GM12878 (cell line): Measurements from ENCODE around the gene UBXN7. TPM values are rescaled to one million over a fixed set of nuclear protein-coding genes. Genes with fewer than 3 reads are reported as not detected.
A peak's percentile ranks its signal among the peaks of the same experiment; 100 is the strongest.

Experiments used
- BACH1 ChIP-seq: fragments of 450-650 bp; IDR thresholded peaks from 2 replicates; pipeline ENCODE4 v1.6.1; 2017; ENCODE audit warnings: mild to moderate bottlenecking, borderline replicate concordance
- DPF2 ChIP-seq: fragments of 450-650 bp; IDR thresholded peaks from 2 replicates; pipeline ENCODE4 v1.6.1; 2017; ENCODE audit warnings: mild to moderate bottlenecking
- GABPA ChIP-seq: IDR thresholded peaks from 2 replicates; pipeline ENCODE4 v1.6.1; 2014; ENCODE audit warnings: antibody characterized with exemption, low read depth, mild to moderate bottlenecking, inconsistent platforms
- HCFC1 ChIP-seq: fragments of 150-350 bp; IDR thresholded peaks from 2 replicates; pipeline ENCODE4 v1.6.1; 2014; ENCODE audit warnings: low read length
- HSF1 ChIP-seq: fragments of 150-350 bp; IDR thresholded peaks from 2 replicates; pipeline ENCODE4 v1.6.1; 2014; ENCODE audit warnings: mild to moderate bottlenecking, low read depth, low read length
- IRF3 ChIP-seq: fragments of 450-650 bp; IDR thresholded peaks from 2 replicates; pipeline ENCODE4 v1.6.1; 2014; ENCODE audit warnings: mild to moderate bottlenecking
- NKRF ChIP-seq: fragments of 450-650 bp; conservative IDR thresholded peaks from 2 replicates; pipeline ENCODE4 v1.6.1; 2017; ENCODE audit warnings: mild to moderate bottlenecking, moderate library complexity
- POLR2AphosphoS2 ChIP-seq: IDR thresholded peaks from 2 replicates; pipeline ENCODE4 v1.6.1; 2011; ENCODE audit warnings: low read depth, mild to moderate bottlenecking, low read length, improper control_type of control experiment, moderate library complexity
- POLR2AphosphoS5 ChIP-seq: IDR thresholded peaks from 2 replicates; pipeline ENCODE4 v1.6.1; 2011; ENCODE audit warnings: mild to moderate bottlenecking, low read length, inconsistent platforms
- PRDM15 ChIP-seq: fragments of 450-650 bp; formaldehyde crosslinking; IDR thresholded peaks from 2 replicates; pipeline ENCODE4 v1.4.0; 2020; ENCODE audit warnings: mild to moderate bottlenecking, moderate library complexity
- RAD21 ChIP-seq: IDR thresholded peaks from 2 replicates; pipeline ENCODE4 v1.6.1; 2011; ENCODE audit warnings: mild to moderate bottlenecking, low read depth, low read length, moderate library complexity; ENCODE audit not compliant: insufficient read depth
- SMAD1 ChIP-seq: fragments of 450-650 bp; IDR thresholded peaks from 2 replicates; pipeline ENCODE4 v1.6.1; 2018; ENCODE audit warnings: mild to moderate bottlenecking, low read depth; ENCODE audit not compliant: partially characterized antibody
- TCF7 ChIP-seq: IDR thresholded peaks from 2 replicates; pipeline ENCODE4 v1.6.1; 2014; ENCODE audit warnings: antibody characterized with exemption, borderline replicate concordance
- ZNF207 ChIP-seq: fragments of 450-650 bp; IDR thresholded peaks from 2 replicates; pipeline ENCODE4 v1.6.1; 2014; ENCODE audit warnings: antibody characterized with exemption, mild to moderate bottlenecking, borderline replicate concordance
- ZNF24 ChIP-seq: fragments of 450-650 bp; IDR thresholded peaks from 2 replicates; pipeline ENCODE4 v1.6.1; 2017; ENCODE audit warnings: antibody characterized with exemption, mild to moderate bottlenecking
- ZNF384 ChIP-seq: IDR thresholded peaks from 2 replicates; pipeline ENCODE4 v1.6.1; 2012; ENCODE audit warnings: low read depth, mild to moderate bottlenecking, low read length, improper control_type of control experiment, borderline replicate concordance
- polyA plus RNA-seq, 11 experiments: library from polyadenylated mRNA; depleted of rRNA in 4 of 11; unstranded in 6 of 11; stranded (reverse) in 5 of 11; fragments of >200 nt; fragmentation: Nextera tagmentation in 4 of 11; fragmentation: Illumina TruSeq in 1 of 11; extraction: Ambion mirVana in 4 of 11; extraction: Trizol in 1 of 11; gene quantifications; 1 replicate in 1 of 11; 2 replicates in 10 of 11; pipeline versions ENCODE4 v1.2.1 to v1.2.3, GENCODE V29; 2011 to 2016; ENCODE audit warnings: inconsistent platforms in 2 of 11, missing spikeins in 2 of 11, low read depth in 1 of 11
- total RNA-seq, 4 experiments: library from RNA; depleted of rRNA in 3 of 4; stranded (reverse); fragments of >200 nt in 3 of 4; fragmentation: Illumina TruSeq in 1 of 4; extraction: Trizol in 1 of 4; gene quantifications; 2 replicates each; pipeline versions ENCODE4 v1.2.1 to v1.2.3, GENCODE V29; 2013 to 2021

Gene UBXN7
- total and polyA plus RNA-seq, 10 of the 15 experiments (the other 5 are each of a cell fraction or from before 2014, with no cell fraction given) = 4.8 to 78.4 (median 24.9) TPM

GRCh38 chr3:196432137-196432879 lies at the start of gene UBXN7 (continued):
- TF ChIP-seq ZNF384 = no peak
- no peak for TF ChIP-seq TCF7
- TF ChIP-seq POLR2AphosphoS2 = 0 out of 2 replicates have a peak, but pooled peaks have one; percentile 61
- peak; percentile 11; the same call in 1 of the 2 replicates for TF ChIP-seq ZNF24
- TF ChIP-seq HSF1 = no peak
- TF ChIP-seq HCFC1 = no peak
- no peak for TF ChIP-seq RAD21
- TF ChIP-seq GABPA = no peak
- peak; percentile 82 for TF ChIP-seq POLR2AphosphoS5
- TF ChIP-seq ZNF207 = no peak
- TF ChIP-seq DPF2 = peak; percentile 9; the same call in 1 of the 2 replicates
- TF ChIP-seq PRDM15 (CRISPR knock-in tag) = no peak
- TF ChIP-seq BACH1 = peak; percentile 27; the same call in 1 of the 2 replicates
- TF ChIP-seq IRF3 = no peak
- no peak for TF ChIP-seq SMAD1
- 0 out of 2 replicates have a peak, but pooled peaks have one; percentile 18 for TF ChIP-seq NKRF
